ENCODE data around the gene TMEM176A. TPM values are rescaled to one million over a fixed set of nuclear protein-coding genes. Genes with fewer than 3 reads are reported as not detected.
A peak's percentile ranks its signal among the peaks of the same experiment; 100 is the strongest.

Gene TMEM176A
- total and polyA plus RNA-seq, 10 donors = 28.6 to 84.6 (median 59.0) TPM

- peaks cover 3 to 89% (median 38%) of the 10 kb centered on the region in 7 donors for H3K27me3 ChIP-seq (replicated peaks in 1 of 7)
- peaks cover 0 to 6% (median 0%) of the 10 kb centered on the region in 8 donors for H3K9me3 ChIP-seq
- 65 to 76% (median 68%) methylated on average over 3 of the region's 3 CpGs for WGBS, 5 donors
- intact Hi-C loops (cut with DNase I; ENCODE audit: low total_unique reads) = no loop called here
- TF ChIP-seq CTCF (IDR thresholded peaks at IDR 0.05 in 8 of 11, conservative IDR thresholded peaks at IDR 0.05 in 3 of 11) (no peak), POLR2AphosphoS5 (IDR thresholded peaks at IDR 0.05) (no peak), POLR2A (IDR thresholded peaks at IDR 0.05) (no peak)
- H3K36me3 ChIP-seq = no peaks in the 10 kb centered on the region
- H3K27ac ChIP-seq = peak overlapping the region in 7 of 8 donors; percentile 73 to 78 (median 78)
- H3K4me3 ChIP-seq = peak overlapping the region; percentile 0 to 71 (median 45)
- no peak for DNase-seq
- peaks cover 0 to 29% (median 20%) of the 10 kb centered on the region in 6 donors for H3K4me1 ChIP-seq
Measured at GRCh38 chr7:150799156-150799555, 1.4 kb upstream of the TMEM176A start.

GRCh38 chr7:150799741-150800580, 608 bp upstream of the TMEM176A start, which contains the start of gene TMEM176B:
TMEM176B (minus strand) TSS chr7:150800364; CDS start chr7:150796569, 3,795 bp downstream.
- Histone ChIP-seq H3K27ac (peak within 1 kb of the TSS in 7 of 8 donors; percentile 73 to 78 (median 78)), H3K9me3 (peaks cover 0 to 12% (median under 1%) of the 10 kb centered on the region in 8 donors), H3K36me3 (peaks cover 0 to 6% (median 1%) of the 10 kb centered on the region in 6 donors), H3K4me1 (peaks cover 0 to 29% (median 20%) of the 10 kb centered on the region in 6 donors), H3K27me3 (replicated peaks in 1 of 7) (peaks cover 3 to 96% (median 38%) of the 10 kb centered on the region in 7 donors), H3K4me3 (peak within 1 kb of the TSS; percentile 39 to 71 (median 45))
- no peak for DNase-seq
- intact Hi-C loops (cut with DNase I; ENCODE audit: low total_unique reads) = no loop called here
- TF ChIP-seq POLR2AphosphoS5 (IDR thresholded peaks at IDR 0.05) (peak in 2 of 3 donors; percentile 71 to 80), POLR2A (IDR thresholded peaks at IDR 0.05) (no peak), CTCF (IDR thresholded peaks at IDR 0.05 in 8 of 11, conservative IDR thresholded peaks at IDR 0.05 in 3 of 11) (peak in 1 of 11 experiments; percentile 15)
- 11 to 22% (median 18%) methylated on average over 28 to 75 of the region's 75 CpGs for WGBS, 5 donors

GRCh38 chr7:150801242-150801945, 825 bp downstream of the TMEM176A start:
- WGBS, 5 donors = 31 to 42% (median 36%) methylated on average over 10 to 26 of the region's 26 CpGs
- Histone ChIP-seq H3K36me3 (peaks cover 0 to 15% (median 2%) of the 10 kb centered on the region in 6 donors), H3K4me1 (peaks cover 0 to 29% (median 20%) of the 10 kb centered on the region in 6 donors), H3K27ac (peak overlapping the region in 7 of 8 donors; percentile 73 to 78 (median 78)), H3K9me3 (peaks cover 0 to 20% (median 14%) of the 10 kb centered on the region in 8 donors), H3K4me3 (peak overlapping the region; percentile 39 to 71 (median 45)), H3K27me3 (replicated peaks in 1 of 7) (peaks cover 3 to 93% (median 38%) of the 10 kb centered on the region in 7 donors)
- intact Hi-C loops (cut with DNase I; ENCODE audit: low total_unique reads) = no loop called here
- peak in 1 of 3 donors; percentile 2 for TF ChIP-seq POLR2AphosphoS5 (IDR thresholded peaks at IDR 0.05)
- TF ChIP-seq CTCF (IDR thresholded peaks at IDR 0.05 in 8 of 11, conservative IDR thresholded peaks at IDR 0.05 in 3 of 11) = no peak
- DNase-seq = no peak
